ENCODE data around the gene TTF1.
"Not testable (repeated sequence)": the region's sequence is repeated elsewhere in the genome, so short reads cannot be mapped to it uniquely, and the experiment has no call there.

TTF1 gene

DNA sequence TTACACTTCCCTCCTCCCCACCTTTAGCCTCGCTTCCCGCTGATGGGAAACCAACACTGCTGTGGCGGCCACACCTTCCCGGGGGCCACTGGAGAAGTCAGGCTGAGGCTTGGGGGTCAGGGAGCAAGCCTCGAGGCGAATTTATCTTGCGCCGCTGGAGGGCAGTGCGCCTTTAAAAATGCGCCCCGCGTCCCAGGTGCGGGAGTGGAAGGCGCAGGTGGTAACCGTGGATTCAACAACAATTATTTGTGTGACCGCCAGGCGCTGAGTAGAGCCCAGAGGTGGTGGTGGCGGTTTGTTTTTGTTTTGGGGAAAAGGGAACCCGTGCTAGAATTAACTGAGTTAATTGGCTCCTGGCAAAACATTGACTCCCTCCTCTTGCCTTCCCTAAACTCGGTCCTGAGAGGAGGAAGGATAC is 4.5 kb upstream of the TTF1 start:
- peak; percentile 58 for DNase-seq (ENCODE audit: low read depth)

DNA sequence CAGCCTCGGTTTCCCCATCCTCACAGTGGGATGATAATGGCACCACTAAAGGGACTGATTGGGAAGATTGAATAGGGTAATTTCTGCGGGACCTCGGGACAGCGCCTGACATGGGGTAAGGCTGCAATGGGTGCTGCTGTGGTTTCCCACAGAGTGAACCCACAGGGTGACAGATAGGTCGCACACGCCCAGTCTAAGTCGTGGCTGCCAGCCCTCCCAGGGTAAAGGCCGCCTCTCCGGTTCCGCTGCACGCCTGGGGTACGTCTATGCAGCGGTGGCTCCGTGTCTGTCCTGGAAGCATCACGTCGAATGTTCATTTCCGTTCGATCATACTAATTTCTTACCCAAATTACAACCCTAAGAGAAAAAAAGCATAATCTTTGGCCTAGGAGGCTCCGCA is 4.0 kb upstream of the TTF1 start:
- no peak for DNase-seq (ENCODE audit: low read depth)

DNA sequence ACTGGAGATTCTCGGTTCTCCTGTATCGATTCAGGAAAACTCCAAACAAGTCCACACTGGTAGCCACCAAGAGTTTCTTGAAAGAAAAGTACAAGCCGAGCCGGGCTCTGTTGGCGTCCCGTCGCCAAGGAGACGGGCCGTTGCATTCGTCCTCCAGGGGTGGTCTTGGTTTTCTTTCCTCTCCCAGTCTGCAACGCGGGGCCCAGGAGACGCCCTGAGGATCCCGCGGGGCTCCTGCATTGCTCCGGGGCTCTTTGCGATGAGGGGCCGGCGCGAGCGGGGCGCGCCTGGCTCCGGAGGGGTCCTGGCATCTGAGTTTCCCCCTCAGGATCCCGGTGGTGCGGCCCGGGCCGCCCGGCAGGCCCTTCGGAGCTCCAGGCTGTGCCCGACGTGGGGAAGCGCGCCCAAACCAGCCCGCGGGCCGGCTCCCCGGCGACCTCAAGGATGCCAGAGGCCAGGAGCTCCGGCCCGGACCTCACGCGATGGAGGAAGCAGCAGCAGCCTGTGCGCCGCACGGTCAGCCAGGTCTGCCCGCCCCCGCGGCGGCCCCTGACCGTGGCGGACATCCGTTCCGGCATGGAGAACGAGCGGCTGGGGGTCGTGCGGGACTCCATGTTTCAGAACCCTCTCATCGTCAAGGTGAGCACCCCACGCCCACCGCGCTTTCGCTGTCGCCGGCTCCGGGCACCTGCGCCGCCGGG is 3.3 kb upstream of the TTF1 start, which contains the start of gene CFAP77:
TSS of gene CFAP77 (plus strand) at position 384 of the 701 bp plus-strand sequence. CDS start at position 445, 61 bp downstream.
- peak; percentile 70 for DNase-seq (ENCODE audit: low read depth)

DNA sequence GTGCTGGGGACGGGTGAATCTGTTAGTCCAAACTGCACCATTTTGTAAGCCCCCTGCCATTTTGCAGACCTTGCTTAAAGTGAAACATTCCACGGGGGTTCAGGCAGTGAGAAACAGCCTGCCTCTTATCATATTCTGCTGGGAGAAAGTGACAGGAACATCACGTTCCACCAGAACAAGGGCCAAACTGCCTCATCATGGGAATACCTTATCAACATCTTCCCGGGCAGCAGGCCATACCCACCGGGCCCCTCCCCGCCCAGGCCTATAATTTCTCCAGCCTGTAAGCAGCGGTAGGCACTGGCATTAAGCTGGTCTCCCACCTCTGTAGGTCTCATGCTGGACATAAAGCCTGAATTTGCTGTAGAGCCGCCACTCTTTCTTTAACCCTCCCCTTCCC is 1.9 kb upstream of the TTF1 start:
- DNase-seq (ENCODE audit: low read depth): no peak

DNA sequence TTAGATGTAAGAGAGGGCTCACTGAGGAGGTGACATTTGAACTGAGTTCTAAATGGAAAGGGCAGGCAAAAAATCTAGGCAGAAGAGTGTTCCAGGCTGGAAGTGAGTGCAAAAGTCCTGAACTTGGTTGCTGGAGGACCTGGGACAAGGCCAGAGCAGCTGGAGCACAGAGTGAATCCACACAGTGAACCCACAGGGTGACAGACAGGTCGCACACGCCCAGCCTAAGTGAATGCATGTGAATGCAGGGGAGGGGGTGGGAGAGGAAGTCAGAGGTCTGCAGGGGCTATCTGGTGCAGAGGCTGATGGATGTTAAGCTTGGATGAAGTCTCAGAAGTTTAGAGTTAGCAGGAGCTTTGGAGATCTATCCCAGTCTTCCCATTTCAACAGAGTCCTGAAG is 556 bp upstream of the TTF1 start:
- no peak for DNase-seq (ENCODE audit: low read depth)

- no peak for DNase-seq (ENCODE audit: low read depth)
Observed at GRCh38 chr9:132404228-132404881, 2.3 kb downstream of the TTF1 start.

- no peak for DNase-seq (ENCODE audit: low read depth)
Observed at GRCh38 chr9:132401824-132402223, 4.8 kb downstream of the TTF1 start.

DNA sequence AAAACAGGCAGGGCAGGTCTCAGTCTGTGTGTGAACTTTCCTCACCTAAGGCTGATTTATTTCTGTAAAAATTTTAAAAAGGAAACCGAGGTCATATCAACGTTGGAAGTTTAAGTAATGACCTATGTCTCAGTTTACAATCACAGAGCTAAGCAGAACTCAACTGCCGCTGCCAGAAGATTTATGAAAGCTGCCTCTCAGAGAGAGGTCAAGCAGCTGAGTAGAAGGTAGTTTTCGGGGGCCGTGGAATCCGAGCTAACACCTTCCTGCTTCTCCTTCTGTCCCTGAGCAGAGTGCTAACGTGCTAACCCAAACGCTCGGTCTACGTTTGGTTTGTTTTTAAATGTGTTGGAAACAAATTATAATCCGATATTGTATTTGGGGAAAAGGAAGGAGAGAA is 11.1 kb downstream of the TTF1 start:
- no peak for DNase-seq (ENCODE audit: low read depth)

- DNase-seq (ENCODE audit: low read depth): no peak
Observed at GRCh38 chr9:132391449-132391848, 15.2 kb downstream of the TTF1 start.

DNA sequence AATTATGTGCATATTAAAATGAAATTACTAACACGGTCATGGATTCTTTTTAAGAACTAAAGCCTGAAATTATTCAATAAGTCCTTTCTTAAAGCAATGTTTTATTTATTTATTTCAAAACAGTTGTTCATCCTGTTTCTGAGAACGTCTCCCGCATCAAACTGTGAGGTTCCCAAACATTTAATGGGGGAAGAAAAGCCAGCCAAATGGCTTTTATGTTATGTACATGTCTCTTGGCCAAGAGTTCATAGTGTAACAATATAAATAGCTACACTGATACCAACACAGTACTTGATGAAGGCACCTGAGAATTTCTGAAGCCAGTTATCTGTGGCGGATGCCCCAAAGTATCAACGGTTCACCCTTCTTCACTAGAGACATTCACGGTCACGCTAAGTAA is 15.7 kb downstream of the TTF1 start:
- no peak for DNase-seq (ENCODE audit: low read depth)

- no peak for DNase-seq (ENCODE audit: low read depth)
Observed at GRCh38 chr9:132387133-132387532, 19.5 kb downstream of the TTF1 start.

- DNase-seq (ENCODE audit: low read depth): no peak
Observed at GRCh38 chr9:132384376-132384775, 22.3 kb downstream of the TTF1 start.

- no peak for DNase-seq (ENCODE audit: low read depth)
Observed at GRCh38 chr9:132383462-132383883, 23.2 kb downstream of the TTF1 start.

- DNase-seq (ENCODE audit: low read depth): no peak
Observed at GRCh38 chr9:132381966-132382541, 24.6 kb downstream of the TTF1 start.

DNA sequence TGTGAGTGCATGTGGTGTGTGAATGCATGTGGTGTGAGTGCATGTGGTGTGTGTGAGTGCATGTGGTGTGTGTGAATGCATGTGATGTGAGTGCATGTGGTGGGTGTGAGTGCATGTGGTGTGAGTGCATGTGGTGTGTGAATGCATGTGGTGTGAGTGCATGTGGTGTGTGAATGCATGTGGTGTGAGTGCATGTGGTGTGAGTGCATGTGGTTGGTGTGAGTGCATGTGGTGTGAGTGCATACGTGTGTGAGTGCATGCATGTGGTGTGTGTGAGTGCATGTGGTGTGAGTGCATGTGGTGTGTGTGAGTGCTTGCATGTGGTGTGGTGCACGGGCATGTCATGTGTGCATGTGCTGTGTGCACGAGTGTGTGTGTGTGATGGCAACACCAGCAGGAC is 28.2 kb downstream of the TTF1 start:
- DNase-seq (ENCODE audit: low read depth): not testable (repeated sequence)

GRCh38 chr9:132377769-132378168 is 28.9 kb downstream of the TTF1 start:
- DNase-seq (ENCODE audit: low read depth): not testable (repeated sequence)

DNA sequence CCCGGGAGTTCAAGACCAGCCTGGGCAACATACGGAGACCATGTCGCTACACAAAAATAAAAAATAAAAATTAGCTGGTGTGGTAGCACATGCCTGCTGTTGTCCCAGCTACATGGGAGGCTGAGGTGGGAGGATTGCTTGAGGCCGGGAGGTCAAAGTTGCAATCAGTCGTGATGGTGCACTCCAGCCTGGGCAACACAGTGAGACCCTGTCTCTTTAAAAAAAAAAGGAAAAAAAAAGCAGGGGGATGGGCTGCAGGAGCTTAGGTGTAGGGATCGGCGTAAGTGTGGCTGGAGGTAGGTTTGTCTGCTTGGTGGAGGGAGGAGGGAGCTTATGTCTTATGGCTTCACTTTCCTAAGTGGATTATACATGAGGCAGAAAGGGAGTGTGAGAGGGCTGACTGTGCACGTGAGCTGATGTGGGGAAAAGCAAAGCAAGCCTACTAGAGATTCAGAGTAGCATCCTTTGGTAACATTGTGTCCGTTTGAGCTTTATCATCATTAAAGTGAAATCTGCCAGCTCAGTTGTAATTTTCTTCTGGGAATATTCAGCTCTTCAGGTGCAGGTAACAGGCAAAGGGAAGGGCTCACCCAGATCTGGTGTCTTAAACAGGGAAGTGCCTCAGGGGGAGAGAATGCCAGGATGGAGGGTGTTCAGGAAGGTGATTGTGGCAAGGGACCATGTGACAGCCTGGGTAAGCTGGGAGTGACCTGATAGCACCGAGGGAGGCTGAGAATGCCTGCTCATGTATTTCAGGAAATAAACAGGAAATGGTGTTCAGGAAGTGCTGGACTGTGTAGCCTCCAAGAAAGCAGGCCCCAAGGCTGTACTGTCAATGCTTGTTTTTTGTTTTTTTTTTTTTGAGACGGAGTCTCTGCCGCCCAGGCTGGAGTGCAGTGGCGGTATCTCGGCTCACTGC is 34.2 kb downstream of the TTF1 start:
- peak; percentile 61 for DNase-seq (ENCODE audit: low read depth)

DNA sequence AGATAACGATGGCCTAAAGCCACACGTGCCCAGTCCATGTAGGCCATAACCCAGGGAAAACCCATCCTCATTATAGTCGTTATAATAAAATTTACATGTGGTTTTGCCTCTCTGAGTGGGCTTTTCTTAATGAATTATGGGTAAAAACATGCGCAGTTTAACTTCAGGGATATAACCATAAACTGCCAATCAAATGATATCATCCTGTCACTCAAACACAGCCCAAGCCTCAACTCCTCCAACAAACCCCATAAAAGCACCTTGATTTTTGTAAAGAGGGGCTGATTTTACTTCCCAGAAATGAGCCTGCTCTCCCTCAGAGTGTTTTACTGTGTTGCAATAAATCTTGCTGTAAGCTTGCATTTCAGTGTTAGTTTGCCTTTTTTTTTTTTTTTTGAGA is 36.0 kb downstream of the TTF1 start:
- DNase-seq (ENCODE audit: low read depth): no peak

GRCh38 chr9:132369421-132369820 is 37.2 kb downstream of the TTF1 start:
- DNase-seq (ENCODE audit: low read depth): no peak

DNA sequence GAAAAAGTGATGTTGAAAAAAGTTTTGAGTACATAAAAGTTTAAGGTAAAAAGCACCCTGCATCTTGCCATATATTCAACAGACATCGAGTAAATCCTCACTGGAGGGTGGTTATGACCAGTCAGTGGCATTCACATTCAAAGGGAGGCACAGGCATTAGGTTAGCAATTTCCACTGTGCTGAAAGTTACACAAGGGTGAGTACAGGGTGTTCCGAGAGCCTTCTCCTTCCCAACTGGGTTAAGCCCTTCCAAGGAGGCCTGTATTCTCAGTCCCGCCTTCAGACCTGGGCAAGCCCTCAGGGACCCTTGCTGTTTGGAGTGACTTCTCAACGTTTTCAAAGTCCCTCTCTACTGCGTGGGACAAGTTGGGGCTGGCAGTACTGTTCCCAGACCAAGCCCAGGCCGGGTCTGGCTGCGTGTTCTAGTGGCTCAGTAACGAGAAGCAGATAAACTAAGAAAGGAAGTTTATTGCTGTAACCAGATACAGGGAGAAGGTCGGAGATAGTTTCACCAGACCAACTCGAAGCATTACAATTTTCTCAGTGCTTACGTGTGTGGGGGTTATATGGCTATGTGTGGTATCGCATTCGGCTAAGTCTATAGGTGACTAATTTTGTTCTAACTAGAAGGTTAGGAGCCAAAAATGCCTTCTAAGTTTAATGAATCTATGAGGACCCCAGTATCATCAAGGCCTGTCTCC is 38.9 kb downstream of the TTF1 start:
- no peak for DNase-seq (ENCODE audit: low read depth)

DNA sequence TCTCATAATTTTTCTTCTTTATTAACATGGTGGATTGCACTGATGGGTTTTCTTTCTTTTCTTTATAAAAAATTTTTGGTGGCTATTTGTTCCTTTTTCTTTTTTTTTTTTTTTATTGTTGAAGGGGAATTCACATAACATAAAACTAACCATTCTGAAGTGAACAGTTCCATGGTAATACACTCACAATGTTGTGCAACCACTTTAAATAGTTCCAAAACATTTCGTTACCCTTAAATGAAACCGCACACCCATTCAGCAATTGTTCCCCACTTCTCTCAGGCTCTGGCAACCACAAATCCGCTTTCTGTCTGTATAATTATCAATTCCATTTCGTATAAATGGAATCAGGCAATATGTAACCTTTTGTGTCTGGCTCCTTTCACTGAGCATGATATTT is 40.2 kb downstream of the TTF1 start:
- no peak for DNase-seq (ENCODE audit: low read depth)

DNA sequence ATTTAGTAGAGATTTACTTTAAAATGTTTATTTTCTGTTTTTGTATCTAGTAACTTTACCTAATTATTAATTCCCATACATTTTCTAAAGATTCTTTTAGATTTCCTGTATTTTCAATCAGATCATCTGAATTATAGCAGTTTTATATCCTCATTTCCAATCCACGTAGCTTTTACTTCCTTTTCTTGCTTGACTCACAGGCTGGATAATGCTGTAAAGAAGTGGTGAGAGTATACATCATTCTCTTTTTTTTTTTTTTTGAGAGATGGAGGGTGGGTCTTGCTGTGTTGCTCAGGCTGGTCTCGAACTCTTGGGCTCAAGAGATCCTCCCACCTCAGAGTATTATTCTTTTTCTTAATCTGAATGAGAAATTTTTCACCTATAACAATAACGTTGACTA is 40.7 kb downstream of the TTF1 start:
- no peak for DNase-seq (ENCODE audit: low read depth)

All from ELR (cell line).